ENCODE results near the gene PLIN3. TPM values are rescaled to one million over a fixed set of nuclear protein-coding genes. Genes with fewer than 3 reads are reported as not detected.
A peak's percentile ranks its signal among the peaks of the same experiment; 100 is the strongest.
"Not testable (repeated sequence)": the region's sequence is repeated elsewhere in the genome, so short reads cannot be mapped to it uniquely, and the experiment has no call there.

Gene PLIN3
- total and polyA plus RNA-seq, 2 donors (not counting 1 experiment from before 2014, with no cell fraction given) = 133 to 191 TPM

DNA sequence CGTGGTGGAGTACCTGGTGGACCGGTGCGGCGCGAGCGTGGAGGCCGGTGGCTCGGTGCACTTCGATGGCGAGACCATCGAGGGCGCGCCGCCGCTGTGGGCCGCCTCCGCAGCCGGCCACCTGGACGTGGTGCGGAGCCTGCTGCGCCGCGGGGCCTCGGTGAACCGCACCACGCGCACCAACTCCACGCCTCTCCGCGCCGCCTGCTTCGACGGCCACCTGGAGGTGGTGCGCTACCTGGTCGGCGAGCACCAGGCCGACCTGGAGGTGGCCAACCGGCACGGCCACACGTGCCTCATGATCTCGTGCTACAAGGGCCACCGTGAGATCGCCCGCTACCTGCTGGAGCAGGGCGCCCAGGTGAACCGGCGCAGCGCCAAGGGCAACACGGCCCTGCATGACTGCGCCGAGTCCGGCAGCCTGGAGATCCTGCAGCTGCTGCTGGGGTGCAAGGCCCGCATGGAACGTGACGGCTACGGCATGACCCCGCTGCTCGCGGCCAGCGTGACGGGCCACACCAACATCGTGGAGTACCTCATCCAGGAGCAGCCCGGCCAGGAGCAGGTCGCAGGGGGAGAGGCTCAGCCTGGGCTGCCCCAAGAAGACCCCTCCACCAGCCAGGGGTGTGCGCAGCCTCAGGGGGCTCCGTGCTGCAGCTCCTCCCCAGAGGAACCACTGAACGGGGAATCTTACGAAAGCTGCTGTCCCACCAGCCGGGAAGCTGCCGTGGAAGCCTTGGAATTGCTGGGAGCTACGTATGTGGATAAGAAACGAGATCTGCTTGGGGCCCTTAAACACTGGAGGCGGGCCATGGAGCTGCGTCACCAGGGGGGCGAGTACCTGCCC, 75.2 kb downstream of the PLIN3 start:
- H3K9ac ChIP-seq (ENCODE audit: insufficient read depth, low read length) = peak overlapping the region; percentile 96
- DNase-seq (ENCODE audit: low read depth in 2 of 2) = not testable (repeated sequence)

DNA sequence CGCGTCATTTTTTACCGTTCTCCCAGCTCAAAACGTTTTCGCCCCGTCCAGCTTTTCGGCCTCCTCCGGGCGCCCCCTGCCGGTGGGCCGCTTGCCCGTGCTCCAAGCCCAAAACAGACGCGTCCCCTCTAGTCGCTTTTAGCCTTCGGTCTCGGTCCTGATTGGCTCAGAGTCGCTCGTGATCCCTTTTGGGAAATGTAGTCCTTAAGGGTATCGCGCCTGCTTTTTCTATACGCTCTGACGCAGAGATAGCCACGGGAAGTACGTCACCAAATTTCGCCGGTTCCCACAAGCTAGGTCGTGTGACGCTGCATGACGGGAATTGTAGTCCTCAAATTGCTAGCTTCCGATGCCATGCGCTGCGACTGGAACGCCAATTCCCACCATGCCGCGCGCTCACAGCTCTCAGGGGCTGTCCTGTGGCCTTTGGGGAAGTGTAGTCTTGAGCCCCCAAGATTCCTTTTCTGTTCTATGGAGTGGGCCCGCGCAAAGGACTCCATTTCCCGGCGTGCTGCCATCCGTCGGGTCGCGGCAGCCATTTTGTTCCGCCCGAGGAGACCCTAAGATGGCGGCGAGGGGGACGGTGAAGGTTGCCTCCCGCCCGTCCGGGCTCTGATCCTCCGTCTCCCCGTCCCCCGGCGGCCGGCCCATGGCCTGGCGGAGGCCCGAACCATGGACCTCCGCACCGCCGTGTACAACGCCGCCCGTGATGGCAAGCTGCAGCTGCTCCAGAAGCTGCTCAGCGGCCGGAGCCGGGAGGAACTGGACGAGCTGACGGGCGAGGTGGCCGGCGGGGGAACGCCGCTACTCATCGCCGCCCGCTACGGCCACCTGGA, 76.1 kb downstream of the PLIN3 start, which contains the start of gene FEM1A:
Gene FEM1A, plus strand, starts transcription at position 552 of the 836 bp plus-strand sequence. Its CDS starts 121 bp downstream, at position 673.
- H2AFZ ChIP-seq (ENCODE audit: low read length) = peak within 1 kb of the TSS; percentile 85
- H3K4me1 ChIP-seq (ENCODE audit: control insufficient read depth, extremely low read depth, insufficient read depth, low read length) = peaks cover 4% of the 10 kb centered on the region
- H4K20me1 ChIP-seq (ENCODE audit: control insufficient read depth, extremely low read depth, insufficient read depth, low read length) = no peaks in the 10 kb centered on the region
- peak within 1 kb of the TSS; percentile 96 for H3K9ac ChIP-seq (ENCODE audit: insufficient read depth, low read length)
- H3K9me3 ChIP-seq (ENCODE audit: control insufficient read depth, insufficient read depth, low read depth, low read length) = no peaks in the 10 kb centered on the region
- peaks cover 18% of the 10 kb centered on the region for H3K36me3 ChIP-seq (ENCODE audit: control insufficient read depth, insufficient read depth, low read length)
- H3K4me2 ChIP-seq (ENCODE audit: extremely low read depth, insufficient read depth, low read length) = peak within 1 kb of the TSS; percentile 80
- no peak for TF ChIP-seq EZH2 (IDR thresholded peaks at IDR 0.05; ENCODE audit: low read length, missing control alignments)
- TF ChIP-seq, protein P1, sequence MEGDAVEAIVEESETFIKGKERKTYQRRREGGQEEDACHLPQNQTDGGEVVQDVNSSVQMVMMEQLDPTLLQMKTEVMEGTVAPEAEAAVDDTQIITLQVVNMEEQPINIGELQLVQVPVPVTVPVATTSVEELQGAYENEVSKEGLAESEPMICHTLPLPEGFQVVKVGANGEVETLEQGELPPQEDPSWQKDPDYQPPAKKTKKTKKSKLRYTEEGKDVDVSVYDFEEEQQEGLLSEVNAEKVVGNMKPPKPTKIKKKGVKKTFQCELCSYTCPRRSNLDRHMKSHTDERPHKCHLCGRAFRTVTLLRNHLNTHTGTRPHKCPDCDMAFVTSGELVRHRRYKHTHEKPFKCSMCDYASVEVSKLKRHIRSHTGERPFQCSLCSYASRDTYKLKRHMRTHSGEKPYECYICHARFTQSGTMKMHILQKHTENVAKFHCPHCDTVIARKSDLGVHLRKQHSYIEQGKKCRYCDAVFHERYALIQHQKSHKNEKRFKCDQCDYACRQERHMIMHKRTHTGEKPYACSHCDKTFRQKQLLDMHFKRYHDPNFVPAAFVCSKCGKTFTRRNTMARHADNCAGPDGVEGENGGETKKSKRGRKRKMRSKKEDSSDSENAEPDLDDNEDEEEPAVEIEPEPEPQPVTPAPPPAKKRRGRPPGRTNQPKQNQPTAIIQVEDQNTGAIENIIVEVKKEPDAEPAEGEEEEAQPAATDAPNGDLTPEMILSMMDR (conservative IDR thresholded peaks at IDR 0.05 in 1 of 2, IDR thresholded peaks at IDR 0.05 in 1 of 2; ENCODE audit: low read depth in 1 of 2, low read length in 2 of 2) = peak; percentile 98
- peaks cover 36% of the 10 kb centered on the region for H3K79me2 ChIP-seq (ENCODE audit: control insufficient read depth, insufficient read depth, low read length)
- H3K27ac ChIP-seq (ENCODE audit: insufficient read depth, low read length) = peak within 1 kb of the TSS; percentile 90
- DNase-seq (ENCODE audit: low read depth in 2 of 2) = peak; percentile 100
- H3K27me3 ChIP-seq (ENCODE audit: control insufficient read depth, insufficient read depth, low read length) = no peaks in the 10 kb centered on the region
- peak within 1 kb of the TSS; percentile 52 to 86 (median 78) for H3K4me3 ChIP-seq (replicated peaks in 1 of 4; ENCODE audit: control extremely low read depth in 1 of 4, insufficient read depth in 1 of 4, low read depth in 3 of 4, low read length in 4 of 4)

More for the DNA sequence above, 75.2 kb downstream of the PLIN3 start:
- H3K9me3 ChIP-seq (ENCODE audit: control insufficient read depth, insufficient read depth, low read depth, low read length); H4K20me1 ChIP-seq (ENCODE audit: control insufficient read depth, extremely low read depth, insufficient read depth, low read length); H3K27me3 ChIP-seq (ENCODE audit: control insufficient read depth, insufficient read depth, low read length); H3K4me1 ChIP-seq (ENCODE audit: control insufficient read depth, extremely low read depth, insufficient read depth, low read length): not testable (repeated sequence)
- Histone ChIP-seq H3K79me2 (ENCODE audit: control insufficient read depth, insufficient read depth, low read length) (peaks cover 39% of the 10 kb centered on the region), H3K27ac (ENCODE audit: insufficient read depth, low read length) (peak overlapping the region; percentile 90), H3K4me3 (replicated peaks in 1 of 4; ENCODE audit: control extremely low read depth in 1 of 4, insufficient read depth in 1 of 4, low read depth in 3 of 4, low read length in 4 of 4) (peak overlapping the region; percentile 52 to 86 (median 78)), H2AFZ (ENCODE audit: low read length) (peak overlapping the region; percentile 85), H3K4me2 (ENCODE audit: extremely low read depth, insufficient read depth, low read length) (peak overlapping the region; percentile 80), H3K36me3 (ENCODE audit: control insufficient read depth, insufficient read depth, low read length) (peaks cover 18% of the 10 kb centered on the region)

Other genes with a start within 250 kb of the PLIN3 start
- 1.5 and 4.0 TPM in 2 replicates for gene TNFAIP8L1, start 228.2 kb downstream of the PLIN3 start, total RNA-seq
- 2.3 and 3.0 TPM in 2 replicates for gene TNFAIP8L1, start 228.2 kb downstream of the PLIN3 start, polyA plus RNA-seq
- gene MYDGF, start 197.3 kb downstream of the PLIN3 start, total RNA-seq = 140 and 181 TPM in 2 replicates
- 167 and 190 TPM in 2 replicates for gene MYDGF, start 197.3 kb downstream of the PLIN3 start, polyA plus RNA-seq
- gene DPP9, start 143.8 kb downstream of the PLIN3 start, total RNA-seq = 14.4 and 27.1 TPM in 2 replicates
- gene DPP9, start 143.8 kb downstream of the PLIN3 start, polyA plus RNA-seq = 3.6 and 8.2 TPM in 2 replicates
- 9.5 and 10.1 TPM in 2 replicates for gene FEM1A, start 75.9 kb downstream of the PLIN3 start, total RNA-seq
- gene FEM1A, start 75.9 kb downstream of the PLIN3 start, polyA plus RNA-seq = 3.2 and 4.1 TPM in 2 replicates
- 2.1 and 4.1 TPM in 2 replicates for gene TICAM1, start 36.0 kb downstream of the PLIN3 start, total RNA-seq
- 0.65 and 0.77 TPM in 2 replicates for gene TICAM1, start 36.0 kb downstream of the PLIN3 start, polyA plus RNA-seq
- gene ARRDC5, start 35.2 kb upstream of the PLIN3 start, total RNA-seq = not detected in 2 replicates
- not detected in 2 replicates for gene ARRDC5, start 35.2 kb upstream of the PLIN3 start, polyA plus RNA-seq
- 4.9 and 11.6 TPM in 2 replicates for gene UHRF1, start 41.8 kb upstream of the PLIN3 start, total RNA-seq
- gene UHRF1, start 41.8 kb upstream of the PLIN3 start, polyA plus RNA-seq = 15.0 and 35.5 TPM in 2 replicates
- 11.8 and 14.4 TPM in 2 replicates for gene KDM4B, start 101.4 kb upstream of the PLIN3 start, total RNA-seq
- 4.5 and 6.4 TPM in 2 replicates for gene KDM4B, start 101.4 kb upstream of the PLIN3 start, polyA plus RNA-seq